MM.1S (cell line): ENCODE measurements around the gene F7.

ENCODE experiments used
- DNase-seq: peaks from one replicate; pipeline ENCODE4 v3.0.0-alpha.2; 2015
- H2AFZ ChIP-seq: fragments of 300-600 bp; sonication (generic); 2 replicates; pipeline ENCODE4 v1.6.0; 2016; ENCODE audit warnings: antibody characterized with exemption, low read length
- H3F3A ChIP-seq: fragments of 300-600 bp; sonication (generic); 2 replicates; pipeline ENCODE4 v1.6.1; 2016; ENCODE audit warnings: mild to moderate bottlenecking, antibody characterized with exemption, low read length, moderate library complexity, mixed read lengths; ENCODE audit not compliant: insufficient read depth
- H3K27ac ChIP-seq: fragments of 300-600 bp; sonication (generic); 2 replicates; pipeline ENCODE4 v1.5.1; 2016; ENCODE audit warnings: mild to moderate bottlenecking, low read length
- H3K27me3 ChIP-seq: fragments of 300-600 bp; sonication (generic); replicated peaks from 2 replicates; pipeline ENCODE4 v1.6.0; 2016; ENCODE audit warnings: low read length; ENCODE audit not compliant: insufficient read depth
- H3K36me3 ChIP-seq: fragments of 300-600 bp; sonication (generic); replicated peaks from 2 replicates; pipeline ENCODE4 v1.6.1; 2016; ENCODE audit warnings: mild to moderate bottlenecking, low read length, mixed read lengths; ENCODE audit not compliant: insufficient read depth
- H3K4me1 ChIP-seq: fragments of 300-600 bp; sonication (generic); 2 replicates; pipeline ENCODE4 v1.6.1; 2016; ENCODE audit warnings: low read length, mixed read lengths
- H3K4me2 ChIP-seq: fragments of 300-600 bp; sonication (generic); 2 replicates; pipeline ENCODE4 v1.6.0; 2016; ENCODE audit warnings: low read depth, low read length
- H3K4me3 ChIP-seq: fragments of 300-600 bp; sonication (generic); 2 replicates; pipeline ENCODE4 v1.5.1; 2016; ENCODE audit warnings: low read length, mixed read lengths
- H3K79me2 ChIP-seq: fragments of 300-600 bp; sonication (generic); 2 replicates; pipeline ENCODE4 v1.6.1; 2016; ENCODE audit warnings: mixed run types, low read length, mixed read lengths
- H3K9ac ChIP-seq: fragments of 300-600 bp; sonication (generic); 2 replicates; pipeline ENCODE4 v1.6.1; 2016; ENCODE audit warnings: low read length, mixed read lengths
- H3K9me2 ChIP-seq: fragments of 300-600 bp; sonication (generic); replicated peaks from 2 replicates; pipeline ENCODE4 v1.6.1; 2016; ENCODE audit warnings: mild to moderate bottlenecking, low read length, mixed read lengths; ENCODE audit not compliant: insufficient read depth
- H3K9me3 ChIP-seq: fragments of 300-600 bp; sonication (generic); replicated peaks from 2 replicates; pipeline ENCODE4 v1.6.1; 2016; ENCODE audit warnings: mild to moderate bottlenecking, low read length, mixed read lengths; ENCODE audit not compliant: insufficient read depth
- H4K20me1 ChIP-seq: fragments of 300-600 bp; sonication (generic); 2 replicates; pipeline ENCODE4 v1.6.1; 2016; ENCODE audit warnings: mild to moderate bottlenecking, low read length, moderate library complexity, mixed read lengths; ENCODE audit not compliant: insufficient read depth
- CTCF ChIP-seq: fragments of 300-600 bp; sonication (generic); IDR thresholded peaks from 2 replicates; pipeline ENCODE4 v1.5.1; 2016; ENCODE audit warnings: antibody characterized with exemption, low read length, mixed read lengths
- EZH2 ChIP-seq: fragments of 300-600 bp; sonication (generic); optimal IDR thresholded peaks from 2 replicates; pipeline ENCODE3; 2017; ENCODE audit warnings: low read depth, mild to moderate bottlenecking, antibody characterized with exemption, low read length, mixed read lengths
- EZH2phosphoT487 ChIP-seq: fragments of 300-600 bp; sonication (generic); IDR thresholded peaks from 2 replicates; pipeline ENCODE4 v1.6.1; 2018; ENCODE audit warnings: antibody characterized with exemption, low read length

F7 gene

GRCh38 chr13:113096052-113096744 is 9.4 kb upstream of the F7 start:
- no peaks in the 10 kb centered on the region for H3K4me1 ChIP-seq
- H2AFZ ChIP-seq = no peak overlapping the region
- no peak overlapping the region for H3K4me3 ChIP-seq
- no peaks in the 10 kb centered on the region for H3F3A ChIP-seq
- TF ChIP-seq EZH2 (no peak), CTCF (no peak), EZH2phosphoT487 (no peak)
- no peaks in the 10 kb centered on the region for H3K79me2 ChIP-seq
- no peaks in the 10 kb centered on the region for H3K9me3 ChIP-seq
- H3K36me3 ChIP-seq = no peaks in the 10 kb centered on the region
- H3K9ac ChIP-seq = no peak overlapping the region
- peaks cover 98% of the 10 kb centered on the region for H3K27me3 ChIP-seq
- H3K27ac ChIP-seq = no peak overlapping the region
- H4K20me1 ChIP-seq = no peaks in the 10 kb centered on the region
- H3K9me2 ChIP-seq = no peaks in the 10 kb centered on the region
- no peak for DNase-seq
- H3K4me2 ChIP-seq = no peak overlapping the region

DNA sequence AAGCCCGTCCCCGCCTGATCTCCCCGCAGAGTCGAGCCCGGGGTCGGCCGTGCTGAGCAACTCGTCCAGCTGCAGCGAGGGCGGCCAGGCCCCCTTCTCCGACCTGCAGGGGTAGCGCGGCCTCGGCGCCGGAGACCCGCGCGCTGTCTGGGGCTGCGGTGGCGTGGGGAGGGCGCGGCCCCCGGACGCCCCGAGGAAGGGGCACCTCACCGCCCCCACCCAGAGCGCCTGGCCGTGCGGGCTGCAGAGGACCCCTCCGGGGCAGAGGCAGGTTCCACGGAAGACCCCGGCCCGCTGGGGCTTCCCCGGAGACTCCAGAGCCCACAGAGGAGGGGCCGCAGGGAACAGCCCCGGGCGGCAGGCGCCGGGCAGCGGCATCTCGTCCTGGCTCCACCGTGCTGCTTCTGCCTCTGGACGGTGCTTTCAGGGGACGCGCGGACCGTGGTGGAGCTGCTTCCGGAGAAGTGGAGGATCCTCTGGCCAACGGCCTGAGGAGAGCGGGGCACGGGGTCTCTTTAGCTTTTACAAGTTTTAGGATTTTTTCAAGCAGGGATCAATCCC is 8.8 kb upstream of the F7 start:
- H3K27ac ChIP-seq = no peak overlapping the region
- H2AFZ ChIP-seq = no peak overlapping the region
- H3K9ac ChIP-seq = no peak overlapping the region
- no peak for DNase-seq
- H3K27me3 ChIP-seq = peaks cover 98% of the 10 kb centered on the region
- H3K9me2 ChIP-seq = no peaks in the 10 kb centered on the region
- no peaks in the 10 kb centered on the region for H3K79me2 ChIP-seq
- no peaks in the 10 kb centered on the region for H3F3A ChIP-seq
- H3K4me2 ChIP-seq = no peak overlapping the region
- no peaks in the 10 kb centered on the region for H3K4me1 ChIP-seq
- no peaks in the 10 kb centered on the region for H3K9me3 ChIP-seq
- no peak overlapping the region for H3K4me3 ChIP-seq
- no peaks in the 10 kb centered on the region for H3K36me3 ChIP-seq
- TF ChIP-seq EZH2phosphoT487 = no peak
- TF ChIP-seq EZH2 = no peak
- TF ChIP-seq CTCF = no peak
- no peaks in the 10 kb centered on the region for H4K20me1 ChIP-seq

DNA sequence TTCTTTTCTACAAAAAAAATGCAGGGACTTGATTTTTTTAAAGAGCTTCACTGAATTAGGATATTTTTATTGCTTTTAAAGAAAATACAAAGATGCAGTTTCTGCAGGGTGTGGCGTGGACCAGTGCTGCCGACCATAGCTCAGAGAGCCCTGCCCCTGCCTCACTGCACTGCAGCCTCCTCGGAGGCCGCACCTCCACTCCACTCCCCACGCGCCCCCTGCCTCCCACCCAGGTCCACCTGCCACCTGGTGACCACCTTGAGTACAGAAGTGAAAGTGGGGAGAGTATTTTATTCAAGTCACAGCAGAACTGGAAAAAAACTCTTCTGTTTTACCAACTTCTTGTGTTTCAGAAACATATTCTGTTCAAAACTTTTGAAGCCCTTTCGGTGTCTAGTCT is 7.9 kb upstream of the F7 start:
- no peaks in the 10 kb centered on the region for H3K79me2 ChIP-seq
- no peaks in the 10 kb centered on the region for H3K4me1 ChIP-seq
- H3K36me3 ChIP-seq = no peaks in the 10 kb centered on the region
- no peak overlapping the region for H3K9ac ChIP-seq
- no peaks in the 10 kb centered on the region for H4K20me1 ChIP-seq
- no peaks in the 10 kb centered on the region for H3F3A ChIP-seq
- H2AFZ ChIP-seq = no peak overlapping the region
- peaks cover 98% of the 10 kb centered on the region for H3K27me3 ChIP-seq
- H3K4me3 ChIP-seq = no peak overlapping the region
- H3K9me3 ChIP-seq = no peaks in the 10 kb centered on the region
- no peak for DNase-seq
- no peak overlapping the region for H3K27ac ChIP-seq
- TF ChIP-seq EZH2 (no peak), EZH2phosphoT487 (no peak), CTCF (no peak)
- H3K9me2 ChIP-seq = no peaks in the 10 kb centered on the region
- H3K4me2 ChIP-seq = no peak overlapping the region
